Neural progenitor cell (in vitro differentiated cells): ENCODE results near the gene GDF2. TPM values are rescaled to one million over a fixed set of nuclear protein-coding genes. Genes with fewer than 3 reads are reported as not detected.

Experiments used
- DNase-seq: peaks from one replicate; pipeline ENCODE4 v3.0.0-alpha.2; 2016; ENCODE audit warnings: low spot score
- H2AFZ ChIP-seq: fragments of 200-600 bp; sonication (generic); replicated peaks from 2 replicates; pipeline ENCODE4 v1.6.1; 2016; ENCODE audit warnings: antibody characterized with exemption
- H3F3A ChIP-seq: fragments of 200-600 bp; sonication (generic); 2 replicates; pipeline ENCODE4 v1.6.1; 2016; ENCODE audit warnings: antibody characterized with exemption, low read depth
- H3K27ac ChIP-seq: fragments of 200-600 bp; sonication (generic); 2 replicates; pipeline ENCODE4 v1.5.1; 2016; ENCODE audit warnings: mild to moderate bottlenecking
- H3K27me3 ChIP-seq: fragments of 200-600 bp; sonication (generic); 2 replicates; pipeline ENCODE4 v1.6.1; 2016; ENCODE audit warnings: mild to moderate bottlenecking, moderate library complexity
- H3K36me3 ChIP-seq: fragments of 200-600 bp; sonication (generic); 2 replicates; pipeline ENCODE4 v1.5.1; 2016
- H3K4me1 ChIP-seq: fragments of 200-600 bp; sonication (generic); 2 replicates; pipeline ENCODE4 v1.6.1; 2016; ENCODE audit warnings: mixed run types
- H3K4me2 ChIP-seq: fragments of 200-600 bp; sonication (generic); 2 replicates; pipeline ENCODE4 v1.6.1; 2016
- H3K4me3 ChIP-seq: fragments of 200-600 bp; sonication (generic); 2 replicates; pipeline ENCODE4 v1.5.1; 2016
- H3K79me2 ChIP-seq: fragments of 200-600 bp; sonication (generic); 2 replicates; pipeline ENCODE4 v1.6.1; 2016; ENCODE audit warnings: low read depth
- H3K9ac ChIP-seq: fragments of 200-600 bp; sonication (generic); 2 replicates; pipeline ENCODE4 v1.6.1; 2016
- H3K9me3 ChIP-seq: fragments of 200-600 bp; sonication (generic); 2 replicates; pipeline ENCODE4 v1.5.1; 2016; ENCODE audit warnings: low read depth
- H4K20me1 ChIP-seq: fragments of 200-600 bp; sonication (generic); 2 replicates; pipeline ENCODE4 v1.6.1; 2016; ENCODE audit warnings: low read depth
- H3K27ac Mint-ChIP-seq: 3 replicates; pipeline ENCODE4 v1.8.0; 2021; ENCODE audit warnings: mixed read lengths
- H3K27me3 Mint-ChIP-seq: 2 replicates; pipeline ENCODE4 v1.8.0; 2022; ENCODE audit warnings: low read depth, mild to moderate bottlenecking, inconsistent platforms, moderate library complexity, mixed read lengths; ENCODE audit not compliant: insufficient read depth
- H3K36me3 Mint-ChIP-seq: 3 replicates; pipeline ENCODE4 v1.8.0; 2021; ENCODE audit warnings: mixed read lengths
- H3K4me1 Mint-ChIP-seq: 3 replicates; pipeline ENCODE4 v1.8.0; 2021; ENCODE audit warnings: mixed read lengths
- H3K4me3 Mint-ChIP-seq: 3 replicates; pipeline ENCODE4 v1.8.0; 2021; ENCODE audit warnings: mild to moderate bottlenecking, moderate library complexity, mixed read lengths
- H3K9me3 Mint-ChIP-seq: 3 replicates; pipeline ENCODE4 v1.8.0; 2020; ENCODE audit warnings: mixed read lengths
- EZH2 ChIP-seq: fragments of 200-600 bp; sonication (generic); IDR thresholded peaks from 2 replicates; pipeline ENCODE4 v1.6.1; 2017; ENCODE audit warnings: antibody characterized with exemption, mild to moderate bottlenecking, moderate library complexity
- EZH2phosphoT487 ChIP-seq: fragments of 200-600 bp; sonication (generic); IDR thresholded peaks from 2 replicates; pipeline ENCODE4 v1.6.1; 2017; ENCODE audit warnings: antibody characterized with exemption
- total RNA-seq: library from RNA; depleted of rRNA; stranded (reverse); fragments of >200 nt; gene quantifications from 2 replicates; pipeline ENCODE4 v1.2.3, GENCODE V29; 2015; ENCODE audit warnings: low replicate concordance
- TF ChIP-seq, protein P1 (sequence below): fragments of 200-600 bp; sonication (generic); IDR thresholded peaks from 2 replicates; pipeline ENCODE4 v1.5.1; 2017; ENCODE audit warnings: antibody characterized with exemption, mild to moderate bottlenecking

The GDF2 gene
- total RNA-seq, 1 donor from 2014 or later, result not detected

DNA sequence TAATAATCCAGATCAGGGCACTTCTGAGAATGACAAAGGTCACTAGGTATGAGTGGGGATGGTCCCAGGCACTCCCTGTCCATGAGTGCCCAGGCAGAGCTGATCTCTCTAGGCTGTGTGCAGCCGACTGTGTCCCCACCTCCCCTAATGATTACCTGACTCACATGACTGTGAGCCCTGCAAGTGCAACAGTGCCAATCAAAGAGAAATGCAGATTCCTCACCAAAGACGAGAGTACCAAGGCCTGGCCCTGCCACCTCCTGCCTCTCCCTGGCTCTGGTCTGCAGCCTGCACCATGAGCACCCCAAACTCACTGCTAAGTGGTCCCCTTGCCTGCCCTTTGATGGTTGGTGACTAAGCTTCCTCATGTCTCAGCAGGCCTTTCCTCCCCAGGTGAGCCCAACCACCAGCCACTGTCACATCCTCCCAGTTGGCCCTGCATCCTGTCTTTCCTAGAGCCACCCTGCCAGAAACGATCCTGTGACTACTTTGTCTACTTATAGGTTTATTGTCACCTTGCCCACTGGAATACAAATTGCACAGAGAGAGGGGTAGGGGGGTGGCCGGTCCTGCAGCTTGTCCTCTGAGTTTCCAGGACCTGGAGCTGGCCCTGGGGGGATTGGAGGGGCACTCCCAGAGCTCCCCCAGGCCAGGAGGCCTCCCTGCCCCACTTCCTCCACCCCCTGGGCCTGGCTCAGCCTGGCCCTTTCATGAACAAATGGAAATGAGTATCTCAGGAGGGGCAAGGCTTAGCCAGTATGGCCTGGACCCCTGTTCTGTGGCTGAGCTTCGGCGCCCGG lies 44.7 kb upstream of the GDF2 start:
- H2AFZ ChIP-seq, result no peak overlapping the region
- no peak overlapping the region for H3K27ac ChIP-seq
- Mint-ChIP-seq H3K27me3 (peaks cover 7% of the 10 kb centered on the region), H3K4me3 (no peak overlapping the region), H3K36me3 (no peaks in the 10 kb centered on the region), H3K4me1 (peaks cover 4% of the 10 kb centered on the region), H3K27ac (no peak overlapping the region), H3K9me3 (peaks cover 17% of the 10 kb centered on the region)
- peaks cover 13% of the 10 kb centered on the region for H3K9me3 ChIP-seq
- TF ChIP-seq EZH2 (no peak), EZH2phosphoT487 (no peak)
- TF ChIP-seq, protein P1, sequence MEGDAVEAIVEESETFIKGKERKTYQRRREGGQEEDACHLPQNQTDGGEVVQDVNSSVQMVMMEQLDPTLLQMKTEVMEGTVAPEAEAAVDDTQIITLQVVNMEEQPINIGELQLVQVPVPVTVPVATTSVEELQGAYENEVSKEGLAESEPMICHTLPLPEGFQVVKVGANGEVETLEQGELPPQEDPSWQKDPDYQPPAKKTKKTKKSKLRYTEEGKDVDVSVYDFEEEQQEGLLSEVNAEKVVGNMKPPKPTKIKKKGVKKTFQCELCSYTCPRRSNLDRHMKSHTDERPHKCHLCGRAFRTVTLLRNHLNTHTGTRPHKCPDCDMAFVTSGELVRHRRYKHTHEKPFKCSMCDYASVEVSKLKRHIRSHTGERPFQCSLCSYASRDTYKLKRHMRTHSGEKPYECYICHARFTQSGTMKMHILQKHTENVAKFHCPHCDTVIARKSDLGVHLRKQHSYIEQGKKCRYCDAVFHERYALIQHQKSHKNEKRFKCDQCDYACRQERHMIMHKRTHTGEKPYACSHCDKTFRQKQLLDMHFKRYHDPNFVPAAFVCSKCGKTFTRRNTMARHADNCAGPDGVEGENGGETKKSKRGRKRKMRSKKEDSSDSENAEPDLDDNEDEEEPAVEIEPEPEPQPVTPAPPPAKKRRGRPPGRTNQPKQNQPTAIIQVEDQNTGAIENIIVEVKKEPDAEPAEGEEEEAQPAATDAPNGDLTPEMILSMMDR, result no peak
- peaks cover 12% of the 10 kb centered on the region for H3K4me1 ChIP-seq
- H3K27me3 ChIP-seq, result no peaks in the 10 kb centered on the region
- no peaks in the 10 kb centered on the region for H4K20me1 ChIP-seq
- no peaks in the 10 kb centered on the region for H3K79me2 ChIP-seq
- no peak overlapping the region for H3K4me3 ChIP-seq
- no peak overlapping the region for H3K4me2 ChIP-seq
- H3F3A ChIP-seq, result peaks cover 13% of the 10 kb centered on the region
- peaks cover 6% of the 10 kb centered on the region for H3K36me3 ChIP-seq
- H3K9ac ChIP-seq, result no peak overlapping the region
- no peak for DNase-seq

- Histone ChIP-seq H3K36me3 (peaks cover 4% of the 10 kb centered on the region), H3K4me3 (no peak overlapping the region), H3K4me1 (peaks cover 12% of the 10 kb centered on the region), H3K27me3 (no peaks in the 10 kb centered on the region), H3K79me2 (no peaks in the 10 kb centered on the region), H3K4me2 (no peak overlapping the region), H3K9me3 (peaks cover 9% of the 10 kb centered on the region), H3K27ac (no peak overlapping the region), H3F3A (peaks cover 13% of the 10 kb centered on the region), H4K20me1 (no peaks in the 10 kb centered on the region), H3K9ac (no peak overlapping the region), H2AFZ (no peak overlapping the region)
- H3K9me3 Mint-ChIP-seq, result peaks cover 13% of the 10 kb centered on the region
- no peak for DNase-seq
- H3K27ac Mint-ChIP-seq, result no peak overlapping the region
- peaks cover 4% of the 10 kb centered on the region for H3K27me3 Mint-ChIP-seq
- no peak overlapping the region for H3K4me3 Mint-ChIP-seq
- H3K36me3 Mint-ChIP-seq, result no peaks in the 10 kb centered on the region
- TF ChIP-seq EZH2phosphoT487 (no peak), EZH2 (no peak)
- TF ChIP-seq, protein P1, result no peak
- H3K4me1 Mint-ChIP-seq, result peaks cover 4% of the 10 kb centered on the region
Measured at GRCh38 chr10:47278152-47278473, 44.1 kb upstream of the GDF2 start.

GRCh38 chr10:47278720-47279119 lies 43.5 kb upstream of the GDF2 start:
- no peak overlapping the region for H3K4me3 ChIP-seq
- Mint-ChIP-seq H3K4me1 (peaks cover 5% of the 10 kb centered on the region), H3K36me3 (no peaks in the 10 kb centered on the region), H3K9me3 (peaks cover 7% of the 10 kb centered on the region), H3K27me3 (peaks cover 5% of the 10 kb centered on the region), H3K4me3 (no peak overlapping the region), H3K27ac (no peak overlapping the region)
- H3K27me3 ChIP-seq, result no peaks in the 10 kb centered on the region
- H3K27ac ChIP-seq, result no peak overlapping the region
- H3K4me1 ChIP-seq, result peaks cover 12% of the 10 kb centered on the region
- no peak for DNase-seq
- peaks cover 13% of the 10 kb centered on the region for H3F3A ChIP-seq
- no peak overlapping the region for H2AFZ ChIP-seq
- H3K9ac ChIP-seq, result no peak overlapping the region
- TF ChIP-seq EZH2 (no peak), EZH2phosphoT487 (no peak)
- TF ChIP-seq, protein P1, result no peak
- H3K4me2 ChIP-seq, result no peak overlapping the region
- no peaks in the 10 kb centered on the region for H4K20me1 ChIP-seq
- no peaks in the 10 kb centered on the region for H3K79me2 ChIP-seq
- H3K9me3 ChIP-seq, result peaks cover 3% of the 10 kb centered on the region
- H3K36me3 ChIP-seq, result no peaks in the 10 kb centered on the region
